ENCODE results near the gene DICER1.

Gene DICER1

GRCh38 chr14:95117937-95118721 is 39.2 kb downstream of the DICER1 start:
- Histone ChIP-seq H3K27ac (ENCODE audit: low read length) (no peak overlapping the region), H4K20me1 (ENCODE audit: insufficient read depth, low read length) (no peaks in the 10 kb centered on the region), H3K9me3 (replicated peaks; ENCODE audit: insufficient read depth, low read length) (no peaks in the 10 kb centered on the region), H3F3A (ENCODE audit: insufficient read depth, low read length) (no peaks in the 10 kb centered on the region), H3K36me3 (replicated peaks; ENCODE audit: insufficient read depth, low read length) (no peaks in the 10 kb centered on the region), H3K79me2 (ENCODE audit: low read length) (no peaks in the 10 kb centered on the region), H3K9me2 (replicated peaks; ENCODE audit: insufficient read depth, low read length) (no peaks in the 10 kb centered on the region), H3K4me2 (ENCODE audit: low read depth, low read length) (no peak overlapping the region), H3K27me3 (replicated peaks; ENCODE audit: insufficient read depth, low read length) (no peaks in the 10 kb centered on the region), H3K9ac (ENCODE audit: low read length) (no peak overlapping the region), H2AFZ (ENCODE audit: low read length) (no peak overlapping the region), H3K4me1 (ENCODE audit: low read length) (no peaks in the 10 kb centered on the region), H3K4me3 (ENCODE audit: low read length) (no peak overlapping the region)
- DNase-seq: no peak
- TF ChIP-seq CTCF (IDR thresholded peaks at IDR 0.05; ENCODE audit: low read length) (no peak), EZH2phosphoT487 (IDR thresholded peaks at IDR 0.05; ENCODE audit: low read length) (no peak), EZH2 (optimal IDR thresholded peaks at IDR 0.05; ENCODE audit: low read depth, low read length) (no peak)

GRCh38 chr14:95113476-95113875 is 43.9 kb downstream of the DICER1 start:
- Histone ChIP-seq H3K4me2 (ENCODE audit: low read depth, low read length) (no peak overlapping the region), H4K20me1 (ENCODE audit: insufficient read depth, low read length) (no peaks in the 10 kb centered on the region), H2AFZ (ENCODE audit: low read length) (no peak overlapping the region), H3K9me3 (replicated peaks; ENCODE audit: insufficient read depth, low read length) (no peaks in the 10 kb centered on the region), H3K9me2 (replicated peaks; ENCODE audit: insufficient read depth, low read length) (no peaks in the 10 kb centered on the region), H3K79me2 (ENCODE audit: low read length) (no peaks in the 10 kb centered on the region), H3F3A (ENCODE audit: insufficient read depth, low read length) (no peaks in the 10 kb centered on the region), H3K4me3 (ENCODE audit: low read length) (no peak overlapping the region), H3K9ac (ENCODE audit: low read length) (no peak overlapping the region), H3K27ac (ENCODE audit: low read length) (no peak overlapping the region), H3K27me3 (replicated peaks; ENCODE audit: insufficient read depth, low read length) (no peaks in the 10 kb centered on the region), H3K4me1 (ENCODE audit: low read length) (no peaks in the 10 kb centered on the region), H3K36me3 (replicated peaks; ENCODE audit: insufficient read depth, low read length) (no peaks in the 10 kb centered on the region)
- no peak for DNase-seq
- no peak for TF ChIP-seq CTCF (IDR thresholded peaks at IDR 0.05; ENCODE audit: low read length)
- no peak for TF ChIP-seq EZH2phosphoT487 (IDR thresholded peaks at IDR 0.05; ENCODE audit: low read length)
- TF ChIP-seq EZH2 (optimal IDR thresholded peaks at IDR 0.05; ENCODE audit: low read depth, low read length): no peak

GRCh38 chr14:95111507-95112164 is 45.7 kb downstream of the DICER1 start:
- H3K27me3 ChIP-seq (replicated peaks; ENCODE audit: insufficient read depth, low read length): no peaks in the 10 kb centered on the region
- no peaks in the 10 kb centered on the region for H4K20me1 ChIP-seq (ENCODE audit: insufficient read depth, low read length)
- H3F3A ChIP-seq (ENCODE audit: insufficient read depth, low read length): no peaks in the 10 kb centered on the region
- no peaks in the 10 kb centered on the region for H3K9me2 ChIP-seq (replicated peaks; ENCODE audit: insufficient read depth, low read length)
- no peaks in the 10 kb centered on the region for H3K79me2 ChIP-seq (ENCODE audit: low read length)
- DNase-seq: no peak
- no peaks in the 10 kb centered on the region for H3K4me1 ChIP-seq (ENCODE audit: low read length)
- no peak overlapping the region for H2AFZ ChIP-seq (ENCODE audit: low read length)
- no peaks in the 10 kb centered on the region for H3K36me3 ChIP-seq (replicated peaks; ENCODE audit: insufficient read depth, low read length)
- no peak for TF ChIP-seq CTCF (IDR thresholded peaks at IDR 0.05; ENCODE audit: low read length)
- no peak for TF ChIP-seq EZH2phosphoT487 (IDR thresholded peaks at IDR 0.05; ENCODE audit: low read length)
- no peak for TF ChIP-seq EZH2 (optimal IDR thresholded peaks at IDR 0.05; ENCODE audit: low read depth, low read length)
- H3K9me3 ChIP-seq (replicated peaks; ENCODE audit: insufficient read depth, low read length): no peaks in the 10 kb centered on the region
- no peak overlapping the region for H3K4me2 ChIP-seq (ENCODE audit: low read depth, low read length)
- H3K27ac ChIP-seq (ENCODE audit: low read length): no peak overlapping the region
- no peak overlapping the region for H3K9ac ChIP-seq (ENCODE audit: low read length)
- no peak overlapping the region for H3K4me3 ChIP-seq (ENCODE audit: low read length)

Measured in MM.1S (cell line).